ENCODE results near the gene STRN.
A peak's percentile ranks its signal among the peaks of the same experiment; 100 is the strongest.

DNA sequence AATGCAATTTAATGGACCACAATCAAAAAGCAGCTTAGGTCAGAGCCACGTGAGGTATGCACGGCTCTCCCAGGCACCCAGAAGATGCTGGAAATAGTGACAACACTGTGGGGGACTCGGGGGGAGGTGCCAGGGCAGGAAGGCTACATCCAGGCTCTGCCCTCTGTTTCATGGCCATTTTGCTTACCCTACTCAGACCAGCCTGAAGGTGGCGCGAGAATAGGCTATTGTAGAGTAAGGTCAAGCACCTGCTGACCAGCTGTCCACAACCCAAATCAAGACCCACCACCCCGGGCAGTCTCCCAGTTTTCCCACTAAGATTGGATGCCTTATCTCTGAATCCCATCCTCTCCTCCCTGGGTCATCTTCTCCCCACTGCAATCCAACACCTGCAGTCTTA, 154.1 kb downstream of the STRN start:
- TF ChIP-seq CTCF (IDR thresholded peaks at IDR 0.05; ENCODE audit: low read length): peak; percentile 44
- TF ChIP-seq EZH2 (IDR thresholded peaks at IDR 0.05; ENCODE audit: borderline replicate concordance, low read length): no peak
